Mesendoderm (in vitro differentiated cells): Measurements from ENCODE around the gene ENG.
A peak's percentile ranks its signal among the peaks of the same experiment; 100 is the strongest.
"Not testable (repeated sequence)": the region's sequence is repeated elsewhere in the genome, so short reads cannot be mapped to it uniquely, and the experiment has no call there.

Experiments
- DNase-seq: peaks from one replicate; pipeline ENCODE4 v3.0.0; 2013
- H2AK5ac ChIP-seq: 2 replicates; pipeline ENCODE4 v1.6.1; 2013; ENCODE audit warnings: low read length, inconsistent platforms
- H2BK120ac ChIP-seq: 2 replicates; pipeline ENCODE4 v1.6.1; 2013; ENCODE audit warnings: low read depth, mild to moderate bottlenecking, low read length, moderate library complexity, mixed read lengths
- H2BK15ac ChIP-seq: replicated peaks from 2 replicates; pipeline ENCODE4 v1.6.1; 2013; ENCODE audit warnings: low read depth, mild to moderate bottlenecking, moderate library complexity
- H2BK5ac ChIP-seq: 2 replicates; pipeline ENCODE4 v1.6.1; 2013; ENCODE audit warnings: low read length, inconsistent platforms
- H3K18ac ChIP-seq: 2 replicates; pipeline ENCODE4 v1.6.1; 2013; ENCODE audit warnings: mild to moderate bottlenecking, low read length, mixed read lengths
- H3K23ac ChIP-seq: one replicate; pipeline ENCODE4 v1.6.1; 2013; ENCODE audit warnings: low read length
- H3K27ac ChIP-seq: 2 replicates; pipeline ENCODE4 v1.5.1; 2013; ENCODE audit warnings: low read depth, mild to moderate bottlenecking, inconsistent platforms, low read length, moderate library complexity
- H3K27me3 ChIP-seq: 2 replicates; pipeline ENCODE4 v1.6.1; 2013; ENCODE audit warnings: low read length, control low read depth, mild to moderate bottlenecking, inconsistent platforms; ENCODE audit not compliant: insufficient read depth, poor library complexity
- H3K36me3 ChIP-seq: 2 replicates; pipeline ENCODE4 v1.6.1; 2013; ENCODE audit warnings: low read length, inconsistent platforms; ENCODE audit not compliant: control insufficient read depth, insufficient read depth
- H3K4ac ChIP-seq: one replicate; pipeline ENCODE4 v1.6.1; 2013; ENCODE audit warnings: low read depth, mild to moderate bottlenecking, low read length, moderate library complexity
- H3K4me1 ChIP-seq: 2 replicates; pipeline ENCODE4 v1.6.1; 2013; ENCODE audit warnings: low read depth, low read length, inconsistent platforms; ENCODE audit not compliant: control insufficient read depth
- H3K4me2 ChIP-seq: 2 replicates; pipeline ENCODE4 v1.6.1; 2013; ENCODE audit warnings: low read length
- H3K4me3 ChIP-seq: 2 replicates; pipeline ENCODE4 v1.5.1; 2013; ENCODE audit warnings: mild to moderate bottlenecking, low read length
- H3K56ac ChIP-seq: one replicate; pipeline ENCODE4 v1.6.1; 2013; ENCODE audit warnings: low read length
- H3K79me1 ChIP-seq: 2 replicates; pipeline ENCODE4 v1.6.1; 2013; ENCODE audit warnings: low read length, inconsistent platforms
- H3K79me2 ChIP-seq: 2 replicates; pipeline ENCODE4 v1.6.1; 2013; ENCODE audit warnings: mild to moderate bottlenecking, low read length; ENCODE audit not compliant: control insufficient read depth, insufficient read depth
- H3K9ac ChIP-seq: 2 replicates; pipeline ENCODE4 v1.6.1; 2013; ENCODE audit warnings: low read length, inconsistent platforms
- H4K5ac ChIP-seq: one replicate; pipeline ENCODE4 v1.6.1; 2013; ENCODE audit warnings: low read length
- H4K8ac ChIP-seq: one replicate; pipeline ENCODE4 v1.6.1; 2013; ENCODE audit warnings: low read depth, mild to moderate bottlenecking, control low read depth, low read length, moderate library complexity
- WGBS: extraction: QIAGEN DNeasy Blood & Tissue Kit; methylation state at CpG from one replicate; pipeline ENCODE4 v1.1.7; 2013; ENCODE audit warnings: low lambda C conversion rate, missing lambda C conversion rate; ENCODE audit not compliant: insufficient coverage; ENCODE audit errors: extremely low coverage; 5-methylcytosine and 5-hydroxymethylcytosine counted together

ENG gene

GRCh38 chr9:127847178-127847510 lies 7.3 kb downstream of the ENG start:
- Histone ChIP-seq H3K27me3 (no peaks in the 10 kb centered on the region), H3K4me3 (no peak overlapping the region), H2BK15ac (no peak overlapping the region), H4K8ac (no peak overlapping the region), H3K27ac (no peak overlapping the region), H3K23ac (no peak overlapping the region), H3K18ac (no peak overlapping the region), H2BK5ac (no peak overlapping the region), H3K79me1 (no peaks in the 10 kb centered on the region), H3K79me2 (no peaks in the 10 kb centered on the region), H3K4me2 (no peak overlapping the region), H3K36me3 (no peaks in the 10 kb centered on the region), H3K56ac (peak overlapping the region; percentile 60), H4K5ac (no peak overlapping the region), H2BK120ac (no peak overlapping the region), H3K9ac (no peak overlapping the region), H3K4ac (no peak overlapping the region), H2AK5ac (no peak overlapping the region), H3K4me1 (no peaks in the 10 kb centered on the region)
- no CpG with 5 or more reads among the region's 6 CpGs for WGBS
- no peak for DNase-seq

DNA sequence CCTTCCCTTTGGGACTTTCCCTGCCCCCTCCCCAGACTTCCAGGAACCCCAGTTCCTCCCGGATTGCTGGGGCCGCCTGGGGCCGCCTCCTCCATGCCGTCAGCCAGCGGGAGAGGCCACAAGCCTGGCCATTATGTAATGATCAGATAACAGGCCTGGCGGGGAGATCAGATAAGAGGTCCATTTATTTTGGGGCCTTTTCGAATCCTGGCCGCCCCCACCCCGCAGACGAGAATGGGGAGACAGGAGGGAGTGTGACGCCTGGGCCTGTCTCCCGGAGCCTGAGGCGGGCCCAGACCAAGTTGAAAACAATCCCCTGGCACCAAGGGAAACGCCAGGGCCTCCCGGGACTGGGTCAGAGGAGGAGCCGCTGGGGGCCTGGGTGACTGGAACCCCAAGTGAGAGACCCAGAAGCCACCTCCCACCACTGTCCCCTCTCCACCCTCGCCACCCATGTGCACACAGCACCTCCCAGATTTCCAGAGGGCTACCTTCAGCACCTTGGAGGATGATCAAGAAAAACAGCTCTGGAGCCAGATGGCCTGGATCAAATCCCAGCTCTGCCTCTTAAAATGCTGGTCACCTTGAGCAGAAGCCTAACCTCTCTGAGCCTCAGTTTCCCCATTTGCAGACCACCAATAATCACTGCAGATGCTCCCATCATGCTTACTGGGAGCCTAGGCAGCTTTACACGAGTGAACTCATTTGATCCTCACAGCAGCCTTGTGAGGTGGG lies 7.8 kb downstream of the ENG start:
- no peak overlapping the region for H3K4me3 ChIP-seq
- H3K36me3 ChIP-seq, result no peaks in the 10 kb centered on the region
- no peaks in the 10 kb centered on the region for H3K27me3 ChIP-seq
- H3K9ac ChIP-seq, result no peak overlapping the region
- H3K4ac ChIP-seq, result no peak overlapping the region
- no peak overlapping the region for H3K4me2 ChIP-seq
- H3K27ac ChIP-seq, result no peak overlapping the region
- H4K5ac ChIP-seq, result no peak overlapping the region
- H4K8ac ChIP-seq, result no peak overlapping the region
- peak overlapping the region; percentile 60 for H3K56ac ChIP-seq
- no peak overlapping the region for H3K23ac ChIP-seq
- no peaks in the 10 kb centered on the region for H3K79me2 ChIP-seq
- H2BK15ac ChIP-seq, result no peak overlapping the region
- no peaks in the 10 kb centered on the region for H3K79me1 ChIP-seq
- H3K4me1 ChIP-seq, result no peaks in the 10 kb centered on the region
- peak overlapping the region; percentile 20 for H3K18ac ChIP-seq
- H2AK5ac ChIP-seq, result no peak overlapping the region
- no peak for DNase-seq
- H2BK5ac ChIP-seq, result no peak overlapping the region
- WGBS, result no CpG with 5 or more reads among the region's 18 CpGs
- peak overlapping the region; percentile 16 for H2BK120ac ChIP-seq

- not testable (repeated sequence) for H4K8ac ChIP-seq, H3K36me3 ChIP-seq, H3K4me3 ChIP-seq, H3K79me1 ChIP-seq, H3K4me2 ChIP-seq, H3K27me3 ChIP-seq, H2BK5ac ChIP-seq, H4K5ac ChIP-seq, H2AK5ac ChIP-seq, H3K23ac ChIP-seq, DNase-seq, H3K79me2 ChIP-seq, H3K4me1 ChIP-seq, H3K9ac ChIP-seq, H2BK120ac ChIP-seq
- Histone ChIP-seq H2BK15ac (peak overlapping the region; percentile 41), H3K56ac (peak overlapping the region; percentile 81), H3K18ac (peak overlapping the region; percentile 28), H3K4ac (peak overlapping the region; percentile 70), H3K27ac (peak overlapping the region; percentile 71)
- WGBS, result no CpG with 5 or more reads among the region's 4 CpGs
These were observed 8.8 kb downstream of the ENG start for GRCh38 chr9:127845619-127846018.

DNA sequence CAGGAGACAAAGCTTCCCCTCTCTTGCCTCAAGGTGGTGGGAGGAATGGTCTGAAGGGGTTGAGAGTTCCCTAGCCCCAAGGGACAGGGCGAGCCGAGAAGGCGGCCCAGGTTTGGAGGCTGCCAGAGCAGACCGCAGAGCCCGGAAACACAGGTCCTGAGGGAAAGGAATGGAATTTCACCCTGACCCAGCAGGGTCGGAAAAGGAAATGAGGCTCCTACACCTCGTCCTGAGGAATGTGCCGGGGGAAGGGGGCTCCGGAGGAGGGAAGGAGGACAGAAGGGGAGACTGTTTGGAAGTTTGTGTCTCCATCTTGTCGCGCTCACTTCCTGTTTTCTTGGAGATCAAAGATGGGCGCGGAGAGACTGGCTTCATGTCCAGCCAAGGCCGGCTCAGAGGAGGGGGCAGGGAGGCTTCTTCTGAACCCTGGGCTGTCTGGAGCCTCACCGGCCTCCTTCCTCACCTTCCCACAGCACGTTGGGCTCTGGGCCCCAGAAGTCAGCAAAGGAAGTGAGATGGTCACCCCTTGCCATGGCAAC lies 9.6 kb downstream of the ENG start:
- H3K4me1 ChIP-seq, result no peaks in the 10 kb centered on the region
- no peak overlapping the region for H4K8ac ChIP-seq
- no peaks in the 10 kb centered on the region for H3K79me1 ChIP-seq
- peak overlapping the region; percentile 28 for H3K18ac ChIP-seq
- H3K79me2 ChIP-seq, result no peaks in the 10 kb centered on the region
- no peak overlapping the region for H2BK15ac ChIP-seq
- H2BK5ac ChIP-seq, result peak overlapping the region; percentile 10
- peak; percentile 93 for DNase-seq
- peak overlapping the region; percentile 1 for H3K9ac ChIP-seq
- H2BK120ac ChIP-seq, result peak overlapping the region; percentile 6
- H3K27ac ChIP-seq, result peak overlapping the region; percentile 71
- H3K56ac ChIP-seq, result peak overlapping the region; percentile 81
- WGBS, result no CpG with 5 or more reads among the region's 16 CpGs
- peak overlapping the region; percentile 17 for H4K5ac ChIP-seq
- H3K4me2 ChIP-seq, result no peak overlapping the region
- peak overlapping the region; percentile 70 for H3K4ac ChIP-seq
- H3K23ac ChIP-seq, result peak overlapping the region; percentile 20
- H3K27me3 ChIP-seq, result no peaks in the 10 kb centered on the region
- H2AK5ac ChIP-seq, result no peak overlapping the region
- H3K36me3 ChIP-seq, result no peaks in the 10 kb centered on the region
- H3K4me3 ChIP-seq, result no peak overlapping the region

DNA sequence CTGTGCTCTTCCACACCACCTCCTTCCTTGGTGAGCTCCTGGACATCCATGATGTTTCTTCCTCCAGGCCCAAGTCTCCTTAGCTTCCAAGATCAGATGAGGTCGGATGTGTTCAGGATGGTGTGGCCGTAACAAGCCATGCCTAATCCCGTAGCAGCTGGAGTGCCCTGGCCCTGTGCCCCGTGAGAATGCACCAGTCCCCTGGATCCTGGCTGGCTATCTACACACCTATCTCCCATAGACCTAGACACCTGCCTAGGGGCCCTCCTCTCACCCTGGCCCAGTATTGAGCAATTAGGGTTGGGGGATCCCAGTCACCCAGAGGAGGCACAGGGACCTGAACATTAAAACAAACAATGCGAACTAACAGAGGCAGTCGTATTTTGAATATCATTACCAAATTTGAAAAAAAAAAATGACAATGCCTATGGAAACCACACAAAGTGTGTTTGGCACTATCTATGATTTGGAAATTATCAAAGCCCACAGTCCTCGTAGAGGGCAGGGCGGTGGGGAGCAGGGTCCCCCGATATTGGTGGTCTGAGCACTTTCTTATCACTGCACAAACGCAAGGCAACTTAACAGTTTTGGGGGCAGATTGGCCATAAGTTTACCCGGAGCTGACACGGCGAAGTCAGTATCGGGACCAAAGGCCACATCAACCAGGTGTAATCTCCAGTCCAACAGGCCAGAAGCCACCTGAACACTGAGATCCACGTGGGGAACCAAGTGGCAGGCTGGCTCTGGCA lies 13.2 kb downstream of the ENG start:
- no peak overlapping the region for H2BK5ac ChIP-seq

More for the DNA sequence above, 13.2 kb downstream of the ENG start:
- H4K8ac ChIP-seq, result no peak overlapping the region
- no peak overlapping the region for H2BK120ac ChIP-seq
- no peak overlapping the region for H2AK5ac ChIP-seq
- H3K79me1 ChIP-seq, result no peaks in the 10 kb centered on the region
- H3K9ac ChIP-seq, result no peak overlapping the region
- H4K5ac ChIP-seq, result no peak overlapping the region
- no peak overlapping the region for H3K23ac ChIP-seq
- no CpG with 5 or more reads among the region's 15 CpGs for WGBS
- no peaks in the 10 kb centered on the region for H3K79me2 ChIP-seq
- H3K36me3 ChIP-seq, result no peaks in the 10 kb centered on the region
- no peak overlapping the region for H3K4me3 ChIP-seq
- H3K18ac ChIP-seq, result no peak overlapping the region
- no peak overlapping the region for H2BK15ac ChIP-seq
- H3K27me3 ChIP-seq, result no peaks in the 10 kb centered on the region
- no peak overlapping the region for H3K56ac ChIP-seq
- H3K4me2 ChIP-seq, result no peak overlapping the region
- DNase-seq, result no peak
- H3K27ac ChIP-seq, result no peak overlapping the region
- no peak overlapping the region for H3K4ac ChIP-seq
- H3K4me1 ChIP-seq, result no peaks in the 10 kb centered on the region
